SK-N-SH (cell line): Measurements from ENCODE around the gene RPS23. TPM values are rescaled to one million over a fixed set of nuclear protein-coding genes. Genes with fewer than 3 reads are reported as not detected.

ENCODE experiments used
- CTCF ChIA-PET: fragments of 300-600, 350-600 bp; formaldehyde crosslinking; extraction: SDS; loops from one replicate; lab custom pipeline; 2021; lab: Yijun Ruan, JAX
- POLR2A ChIA-PET: fragments of 350-600 bp; sonication (Branson Sonifier 250); formaldehyde crosslinking; extraction: SDS; loops from one replicate; lab custom pipeline; 2020; ENCODE audit warnings: antibody characterized with exemption, inconsistent platforms; lab: Yijun Ruan, JAX
- DNase-seq: peaks from one replicate; pipeline ENCODE4 v3.0.0; 2012
- H2AFZ ChIP-seq: fragments of 200-600 bp; sonication (generic); 2 replicates; pipeline ENCODE4 v1.8.1; 2016; ENCODE audit warnings: antibody characterized with exemption, mild to moderate bottlenecking, low read depth
- H3F3A ChIP-seq: fragments of 200-600 bp; sonication (generic); replicated peaks from 2 replicates; pipeline ENCODE3; 2016; ENCODE audit warnings: antibody characterized with exemption, mild to moderate bottlenecking; ENCODE audit not compliant: insufficient read depth
- H3K27ac ChIP-seq, 2 experiments: fragments of 200-500 bp in 1 of 2; fragments of 200-600 bp in 1 of 2; sonication (Bioruptor generic) in 1 of 2; sonication (generic), shearing (Covaris generic) in 1 of 2; 2 replicates each; pipeline versions ENCODE4 v1.5.1 to v1.6.1; 2014 to 2016; ENCODE audit warnings: low read depth in 2 of 2, inconsistent platforms in 1 of 2, low read length in 1 of 2, mild to moderate bottlenecking in 1 of 2, mixed read lengths in 1 of 2
- H3K27me3 ChIP-seq: fragments of 200-600 bp; sonication (generic), shearing (Covaris generic); 2 replicates; pipeline ENCODE4 v1.6.1; 2016; ENCODE audit warnings: mixed run types; ENCODE audit not compliant: insufficient read depth
- H3K36me3 ChIP-seq, 2 experiments: fragments of 200-500 bp in 1 of 2; fragments of 200-600 bp in 1 of 2; sonication (Bioruptor generic) in 1 of 2; sonication (generic) in 1 of 2; replicated peaks in 1 of 2; 2 replicates each; pipeline versions ENCODE3 to v1.5.1; 2014 to 2016; ENCODE audit warnings: low read length in 1 of 2, mild to moderate bottlenecking in 1 of 2; ENCODE audit not compliant: insufficient read depth in 2 of 2, control insufficient read depth in 1 of 2
- H3K4me1 ChIP-seq, 2 experiments: fragments of 200-500 bp in 1 of 2; fragments of 200-600 bp in 1 of 2; sonication (Bioruptor generic) in 1 of 2; sonication (generic), shearing (Covaris generic) in 1 of 2; 2 replicates each; pipeline versions ENCODE4 v1.5.1 to v1.6.1; 2014 to 2016; ENCODE audit warnings: low read depth in 1 of 2, low read length in 1 of 2, mixed run types in 1 of 2; ENCODE audit not compliant: insufficient read depth in 2 of 2, control insufficient read depth in 1 of 2
- H3K4me2 ChIP-seq: fragments of 200-600 bp; sonication (generic), shearing (Covaris generic); 2 replicates; pipeline ENCODE4 v1.6.1; 2017; ENCODE audit warnings: mixed run types
- H3K4me3 ChIP-seq, 2 experiments: fragments of 200-500 bp in 1 of 2; fragments of 200-600 bp in 1 of 2; sonication (Bioruptor generic) in 1 of 2; sonication (generic), shearing (Covaris generic) in 1 of 2; 2 replicates each; pipeline versions ENCODE4 v1.5.1 to v1.8.1; 2014 to 2016; ENCODE audit warnings: low read depth in 2 of 2, inconsistent platforms in 1 of 2, low read length in 1 of 2, mild to moderate bottlenecking in 1 of 2, mixed read lengths in 1 of 2, moderate library complexity in 1 of 2
- H3K79me2 ChIP-seq: fragments of 200-600 bp; sonication (generic); 2 replicates; pipeline ENCODE4 v1.8.1; 2017; ENCODE audit warnings: mild to moderate bottlenecking; ENCODE audit not compliant: insufficient read depth
- H3K9ac ChIP-seq: fragments of 200-600 bp; sonication (generic); 2 replicates; pipeline ENCODE4 v1.6.1; 2017; ENCODE audit warnings: mixed run types
- H3K9me2 ChIP-seq: fragments of 200-600 bp; sonication (generic); 2 replicates; pipeline ENCODE4 v1.6.1; 2017; ENCODE audit warnings: mixed run types
- H3K9me3 ChIP-seq: fragments of 200-600 bp; sonication (generic); 2 replicates; pipeline ENCODE4 v1.6.1; 2017; ENCODE audit warnings: mixed run types, mild to moderate bottlenecking, moderate library complexity
- H4K20me1 ChIP-seq: fragments of 200-600 bp; sonication (generic); 2 replicates; pipeline ENCODE4 v1.6.1; 2017; ENCODE audit warnings: mild to moderate bottlenecking, mixed run types; ENCODE audit not compliant: insufficient read depth
- CTCF ChIP-seq: fragments of 200-600 bp; sonication (generic); IDR thresholded peaks from 2 replicates; pipeline ENCODE4 v1.6.1; 2017; ENCODE audit warnings: antibody characterized with exemption, mild to moderate bottlenecking, moderate library complexity
- EP300 ChIP-seq, 2 experiments: IDR thresholded peaks; 2 replicates each; pipeline versions ENCODE4 v1.4.0 to v1.6.1; 2012; ENCODE audit warnings: borderline replicate concordance in 1 of 2, low read depth in 1 of 2, low read length in 1 of 2
- EZH2phosphoT487 ChIP-seq: fragments of 200-600 bp; sonication (generic); IDR thresholded peaks from 2 replicates; pipeline ENCODE4 v1.6.1; 2017; ENCODE audit warnings: low read depth, mixed run types, mild to moderate bottlenecking, antibody characterized with exemption, moderate library complexity, borderline replicate concordance
- GABPA ChIP-seq: IDR thresholded peaks from 2 replicates; pipeline ENCODE4 v1.4.0; 2012; ENCODE audit warnings: low read depth, mild to moderate bottlenecking
- GATA2 ChIP-seq: sonication (generic); formaldehyde crosslinking; IDR thresholded peaks from 2 replicates; pipeline ENCODE4 v1.5.0; 2020; ENCODE audit warnings: mild to moderate bottlenecking, missing genetic modification reagents
- JUND ChIP-seq: IDR thresholded peaks from 2 replicates; pipeline ENCODE4 v1.4.0; 2012
- MAX ChIP-seq: IDR thresholded peaks from 2 replicates; pipeline ENCODE4 v1.4.0; 2012; ENCODE audit warnings: low read depth
- NFIC ChIP-seq: IDR thresholded peaks from 2 replicates; pipeline ENCODE4 v1.4.0; 2012; ENCODE audit warnings: borderline replicate concordance
- POLR2AphosphoS5 ChIP-seq: IDR thresholded peaks from 2 replicates; pipeline ENCODE4 v1.6.1; 2012; ENCODE audit warnings: low read depth, low read length
- RCOR1 ChIP-seq: fragments of 150-350 bp; IDR thresholded peaks from 2 replicates; pipeline ENCODE4 v1.6.1; 2017; ENCODE audit warnings: antibody characterized with exemption, low read length
- REST ChIP-seq: IDR thresholded peaks from 2 replicates; pipeline ENCODE4 v1.6.1; 2012; ENCODE audit warnings: mild to moderate bottlenecking, low read depth, low read length, moderate library complexity
- RFX5 ChIP-seq: IDR thresholded peaks from 2 replicates; pipeline ENCODE4 v1.6.1; 2012; ENCODE audit warnings: mild to moderate bottlenecking, improper control_type of control experiment, low read length
- RXRA ChIP-seq: IDR thresholded peaks from 2 replicates; pipeline ENCODE4 v1.4.0; 2012; ENCODE audit warnings: low read depth, mild to moderate bottlenecking, borderline replicate concordance
- SMC3 ChIP-seq: IDR thresholded peaks from 2 replicates; pipeline ENCODE4 v1.6.1; 2012; ENCODE audit warnings: low read depth, low read length, improper control_type of control experiment
- TAF1 ChIP-seq: IDR thresholded peaks from 2 replicates; pipeline ENCODE4 v1.6.1; 2012; ENCODE audit warnings: low read depth, mild to moderate bottlenecking, low read length, moderate library complexity, borderline replicate concordance
- USF1 ChIP-seq: IDR thresholded peaks from 2 replicates; pipeline ENCODE4 v1.4.0; 2012; ENCODE audit warnings: low read depth, borderline replicate concordance
- YY1 ChIP-seq: IDR thresholded peaks from 2 replicates; pipeline ENCODE4 v1.4.0; 2012; ENCODE audit warnings: low read depth, mild to moderate bottlenecking
- ZBTB33 ChIP-seq: IDR thresholded peaks from 2 replicates; pipeline ENCODE4 v1.4.0; 2012; ENCODE audit warnings: low read depth, borderline replicate concordance
- WGBS: methylation state at CpG from one replicate; pipeline ENCODE4 v1.1.6; 2017; ENCODE audit warnings: low lambda C conversion rate; 5-methylcytosine and 5-hydroxymethylcytosine counted together
- polyA plus RNA-seq, 3 experiments: library from polyadenylated mRNA; depleted of rRNA; stranded (reverse); fragments of >200 nt; gene quantifications; 2 replicates each; pipeline ENCODE4 v1.2.3, GENCODE V29; 2012

Gene RPS23
- polyA plus RNA-seq, 1 of the 3 experiments (the other 2 are of a cell fraction): 6,732 TPM

GRCh38 chr5:82320966-82321365 lies 42.8 kb upstream of the RPS23 start:
- H4K20me1 ChIP-seq: no peaks in the 10 kb centered on the region
- no peaks in the 10 kb centered on the region for H3K9me2 ChIP-seq
- no peaks in the 10 kb centered on the region; a peak in 1 of 4 replicates for H3K4me1 ChIP-seq
- ChIA-PET POLR2A (no interaction called here), CTCF (interaction anchor here (3.8 kb wide), 1 partner anchor 9 kb away, joined by 21 read pairs; no protein-coding TSS in a partner anchor)
- no peak overlapping the region for H3K4me2 ChIP-seq
- TF ChIP-seq USF1 (no peak), EP300 (IDR thresholded peaks at IDR 0.05; ENCODE audit: borderline replicate concordance in 1 of 2, low read depth in 1 of 2, low read length in 1 of 2) (no peak), NFIC (no peak), MAX (no peak), RCOR1 (no peak), CTCF (no peak), POLR2AphosphoS5 (no peak), RXRA (no peak), YY1 (no peak), RFX5 (no peak), GABPA (no peak), TAF1 (no peak), JUND (no peak), ZBTB33 (no peak), GATA2 (CRISPR knock-in tag) (no peak), EZH2phosphoT487 (no peak), REST (no peak), SMC3 (no peak)
- H3K27me3 ChIP-seq: no peaks in the 10 kb centered on the region
- no peak overlapping the region for H2AFZ ChIP-seq
- no peaks in the 10 kb centered on the region for H3K36me3 ChIP-seq
- no peak overlapping the region for H3K9ac ChIP-seq
- WGBS: 68% methylated on average over 2 of the region's 2 CpGs
- no peaks in the 10 kb centered on the region for H3F3A ChIP-seq
- peak overlapping the region in 1 of 2 experiments; percentile 19; a peak in 1 of 4 replicates for H3K27ac ChIP-seq
- H3K4me3 ChIP-seq: no peak overlapping the region
- H3K79me2 ChIP-seq: no peaks in the 10 kb centered on the region
- H3K9me3 ChIP-seq: no peaks in the 10 kb centered on the region
- DNase-seq: no peak
